Omental fat pad (tissue), 4 donors: ENCODE data around the gene CD244. TPM values are rescaled to one million over a fixed set of nuclear protein-coding genes. Genes with fewer than 3 reads are reported as not detected.
A peak's percentile ranks its signal among the peaks of the same experiment; 100 is the strongest.

Experiments used
- ATAC-seq: fragments of 150-250 bp; one replicate; pipeline ENCODE4 v1.9.1; 2016; ENCODE audit warnings: mild to moderate bottlenecking, moderate library complexity; ENCODE audit not compliant: low FRiP score
- DNase-seq: peaks from one replicate; pipeline ENCODE4 v3.0.0-alpha.2; 2019; ENCODE audit warnings: low spot score
- total RNA-seq, 4 donors: library from RNA; depleted of rRNA; stranded (reverse); fragments of >200 nt; gene quantifications; one replicate each; pipeline ENCODE4 v1.1.0, GENCODE V29; 2016
- TF ChIP-seq, protein P1 (sequence below), 3 donors: fragments of 450-650 bp; IDR thresholded peaks; one replicate each; pipeline ENCODE4 v1.5.1; 2016 to 2017; ENCODE audit warnings: antibody characterized with exemption in 3 of 3, mild to moderate bottlenecking in 3 of 3, moderate library complexity in 2 of 3

CD244 gene
- total RNA-seq, 4 donors from 2014 or later: 0.84 to 10.3 (median 3.0) TPM

DNA sequence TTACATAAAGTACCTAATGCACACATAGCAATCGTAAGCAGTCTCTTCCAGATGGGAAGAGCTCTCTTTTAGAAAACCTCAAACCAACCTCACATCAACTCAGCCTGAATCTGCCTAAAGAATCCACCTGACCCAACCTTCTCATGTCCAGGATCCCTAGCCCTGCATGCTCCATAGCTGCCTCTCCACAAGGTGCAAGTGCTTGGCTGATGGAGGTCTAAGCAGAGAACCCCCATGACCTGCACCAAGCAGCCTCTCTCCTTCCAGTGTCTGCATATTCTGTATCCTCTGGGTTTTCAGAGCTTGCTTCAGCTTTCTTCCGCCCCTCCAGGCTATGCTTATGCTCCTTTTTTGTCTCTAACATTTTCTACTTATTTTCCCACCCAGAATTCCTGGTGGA, 64.2 kb downstream of the CD244 start:
- TF ChIP-seq, protein P1, sequence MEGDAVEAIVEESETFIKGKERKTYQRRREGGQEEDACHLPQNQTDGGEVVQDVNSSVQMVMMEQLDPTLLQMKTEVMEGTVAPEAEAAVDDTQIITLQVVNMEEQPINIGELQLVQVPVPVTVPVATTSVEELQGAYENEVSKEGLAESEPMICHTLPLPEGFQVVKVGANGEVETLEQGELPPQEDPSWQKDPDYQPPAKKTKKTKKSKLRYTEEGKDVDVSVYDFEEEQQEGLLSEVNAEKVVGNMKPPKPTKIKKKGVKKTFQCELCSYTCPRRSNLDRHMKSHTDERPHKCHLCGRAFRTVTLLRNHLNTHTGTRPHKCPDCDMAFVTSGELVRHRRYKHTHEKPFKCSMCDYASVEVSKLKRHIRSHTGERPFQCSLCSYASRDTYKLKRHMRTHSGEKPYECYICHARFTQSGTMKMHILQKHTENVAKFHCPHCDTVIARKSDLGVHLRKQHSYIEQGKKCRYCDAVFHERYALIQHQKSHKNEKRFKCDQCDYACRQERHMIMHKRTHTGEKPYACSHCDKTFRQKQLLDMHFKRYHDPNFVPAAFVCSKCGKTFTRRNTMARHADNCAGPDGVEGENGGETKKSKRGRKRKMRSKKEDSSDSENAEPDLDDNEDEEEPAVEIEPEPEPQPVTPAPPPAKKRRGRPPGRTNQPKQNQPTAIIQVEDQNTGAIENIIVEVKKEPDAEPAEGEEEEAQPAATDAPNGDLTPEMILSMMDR (IDR thresholded peaks at IDR 0.05): no peak
- DNase-seq (no peak), ATAC-seq (no peak)

DNA sequence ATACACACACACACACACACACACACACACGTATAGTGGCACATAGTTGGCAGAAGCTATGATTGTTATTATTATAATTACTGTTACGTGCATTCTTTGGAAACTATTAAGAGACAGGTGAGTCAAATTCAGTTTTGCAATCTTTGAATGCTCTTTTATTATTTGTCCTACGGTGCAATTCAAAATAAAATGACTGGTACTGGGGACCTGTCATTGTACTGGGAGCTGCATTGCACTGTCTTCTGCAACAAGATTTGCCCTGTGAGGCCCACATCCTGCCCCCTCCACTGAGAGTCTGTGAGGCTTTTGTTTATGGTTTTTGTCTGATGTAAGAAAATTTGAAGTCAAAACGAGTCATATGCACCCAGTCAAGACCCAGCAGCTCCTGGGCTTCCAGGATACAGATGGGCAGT, 64.8 kb downstream of the CD244 start:
- TF ChIP-seq, protein P1 (IDR thresholded peaks at IDR 0.05): no peak
- DNase-seq (no peak), ATAC-seq (no peak)

DNA sequence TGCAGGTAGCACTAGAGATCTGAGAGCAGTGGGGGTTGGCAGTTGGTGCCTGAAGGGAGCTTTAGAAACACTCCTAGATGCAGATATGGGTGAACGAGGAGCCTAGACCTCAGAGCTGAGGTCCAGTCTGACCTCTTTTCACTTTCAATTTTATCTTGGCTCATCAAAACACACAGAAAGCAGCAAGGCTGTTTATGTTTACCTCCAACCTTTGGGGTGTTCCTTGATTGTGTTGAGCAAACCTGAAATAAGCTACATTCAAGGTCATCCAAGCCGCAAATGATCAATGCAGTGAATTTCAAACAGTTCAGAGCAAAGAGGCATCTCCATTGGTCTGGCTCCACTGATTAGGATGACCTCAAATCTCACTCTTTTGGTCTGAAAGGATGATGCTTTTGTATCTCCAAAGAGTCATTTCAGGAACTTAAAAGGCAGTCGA, 65.4 kb downstream of the CD244 start:
- TF ChIP-seq, protein P1 (IDR thresholded peaks at IDR 0.05): no peak
- DNase-seq (no peak), ATAC-seq (no peak)

DNA sequence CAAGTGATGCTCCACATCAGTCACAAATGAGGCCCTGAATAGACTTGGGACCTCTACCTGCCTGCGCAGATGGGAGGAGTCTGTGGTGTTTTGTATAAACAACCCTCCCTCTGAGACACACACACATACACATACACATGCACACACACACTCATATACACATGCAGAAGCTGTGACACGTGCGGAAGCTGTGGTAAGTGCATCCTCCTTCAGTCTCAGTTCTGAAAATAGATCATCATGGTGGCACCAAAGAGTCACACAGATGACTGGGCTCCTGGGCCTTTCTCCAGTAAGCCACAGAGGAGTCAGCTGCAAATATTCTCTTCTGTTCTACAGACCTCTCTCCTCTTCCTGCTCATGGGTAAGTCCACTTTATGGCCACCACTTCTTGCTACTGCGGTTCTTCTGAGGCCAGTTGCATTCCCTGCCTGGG, 66.7 kb downstream of the CD244 start, which contains the start of gene LY9:
Gene LY9, plus strand, starts transcription at position 224 of the 433 bp plus-strand sequence. Its CDS starts 14 bp downstream, at position 238.
- no peak for DNase-seq
- TF ChIP-seq, protein P1 (IDR thresholded peaks at IDR 0.05): no peak
- ATAC-seq: peak; percentile 20

DNA sequence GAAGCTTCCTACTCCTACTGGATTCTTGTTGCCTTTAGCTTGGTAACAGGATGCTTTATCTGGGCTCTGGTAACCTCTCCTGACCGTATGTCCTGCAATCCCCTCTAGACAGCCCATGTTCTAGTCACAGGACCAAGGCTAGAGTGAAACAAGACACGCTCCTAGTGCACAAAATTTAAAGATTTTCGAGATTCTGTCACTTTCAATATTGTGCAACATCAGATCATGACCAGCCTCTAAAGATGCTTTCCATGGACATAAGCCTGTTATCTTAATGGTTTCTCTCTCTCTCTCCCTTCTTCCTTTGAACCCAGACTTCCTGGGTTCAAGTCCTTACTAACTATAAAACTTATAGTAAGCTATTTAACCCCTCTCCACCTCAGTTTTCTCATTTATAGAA, 68.3 kb downstream of the CD244 start:
- ATAC-seq (no peak), DNase-seq (no peak)
- TF ChIP-seq, protein P1 (IDR thresholded peaks at IDR 0.05): no peak

DNA sequence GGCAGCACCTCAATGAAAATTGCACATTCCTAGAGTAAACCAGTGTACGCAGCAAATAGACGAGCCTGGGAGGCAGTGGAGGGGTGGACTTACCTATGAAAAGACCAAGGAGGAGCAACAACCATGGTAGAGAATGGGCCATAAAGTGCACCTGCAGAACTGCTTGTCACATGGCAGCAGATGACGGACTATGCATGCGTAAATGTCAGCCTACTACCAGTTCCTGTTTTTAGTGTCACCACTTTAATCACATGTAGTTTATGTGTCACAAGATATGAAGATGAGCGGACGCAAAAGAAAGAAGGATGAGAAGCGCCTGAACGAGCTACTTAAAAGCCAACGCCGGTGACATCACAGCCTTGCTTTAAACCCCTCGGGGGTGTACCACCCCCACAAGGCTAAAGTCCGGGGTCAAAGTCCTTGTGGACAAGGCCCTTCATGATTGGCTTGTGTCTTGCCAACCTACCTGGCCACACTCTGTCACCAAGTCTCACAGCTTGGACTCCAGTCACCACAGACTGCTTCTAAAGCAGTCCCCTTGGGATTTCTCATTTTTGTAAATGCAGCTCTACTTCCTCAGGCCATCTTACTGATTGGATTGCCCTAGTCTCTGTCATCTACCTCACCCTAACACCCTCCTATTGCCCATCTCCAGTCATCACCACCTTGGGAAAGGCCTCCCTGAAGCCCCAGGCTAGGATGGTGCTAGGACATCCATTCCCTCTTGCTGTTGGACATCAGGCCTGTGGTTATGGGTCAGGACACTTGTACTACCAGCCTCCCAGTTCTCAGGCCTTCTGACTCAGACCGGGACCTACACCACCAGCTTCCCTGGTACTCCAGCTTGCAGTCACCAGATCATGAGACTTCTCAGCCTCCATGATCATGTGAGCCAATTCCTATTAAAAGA, 72.7 kb downstream of the CD244 start:
- ATAC-seq (no peak), DNase-seq (no peak)
- TF ChIP-seq, protein P1 (IDR thresholded peaks at IDR 0.05): no peak
